Muscle of arm (tissue), 12 donors: ENCODE measurements around the gene TYRO3. TPM values are rescaled to one million over a fixed set of nuclear protein-coding genes. Genes with fewer than 3 reads are reported as not detected.

Experiments
- DNase-seq: peaks from one replicate; pipeline ENCODE4 v3.0.0-alpha.2; 2013
- polyA plus RNA-seq, 12 donors: library from polyadenylated mRNA; unstranded; fragments of 120-200 nt; gene quantifications; one replicate each; pipeline ENCODE4 v1.2.1, GENCODE V29; 2013; ENCODE audit not compliant: insufficient read length in 12 of 12

The TYRO3 gene
- polyA plus RNA-seq, 12 donors: 12.1 to 31.9 (median 20.8) TPM; not detected in 1

DNA sequence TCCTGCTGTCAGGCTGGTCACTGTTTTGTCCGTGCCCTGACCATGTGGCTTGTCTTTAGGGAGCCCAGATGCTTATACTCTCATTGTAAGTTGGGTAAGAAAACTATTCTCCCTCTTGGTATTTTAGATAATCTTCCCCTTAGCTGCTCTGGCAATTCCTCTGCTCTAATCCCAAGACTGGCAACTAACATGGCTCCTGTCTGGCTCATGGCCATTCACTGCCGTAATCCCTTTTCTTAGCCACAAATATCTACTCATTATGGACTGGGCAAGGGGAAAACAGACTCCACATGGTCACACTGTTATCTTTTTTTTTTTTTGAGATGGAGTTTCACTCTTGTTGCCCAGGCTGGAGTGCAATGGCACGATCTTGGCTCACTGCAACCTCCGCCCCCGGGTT is 38.8 kb downstream of the TYRO3 start:
- no peak for DNase-seq

DNA sequence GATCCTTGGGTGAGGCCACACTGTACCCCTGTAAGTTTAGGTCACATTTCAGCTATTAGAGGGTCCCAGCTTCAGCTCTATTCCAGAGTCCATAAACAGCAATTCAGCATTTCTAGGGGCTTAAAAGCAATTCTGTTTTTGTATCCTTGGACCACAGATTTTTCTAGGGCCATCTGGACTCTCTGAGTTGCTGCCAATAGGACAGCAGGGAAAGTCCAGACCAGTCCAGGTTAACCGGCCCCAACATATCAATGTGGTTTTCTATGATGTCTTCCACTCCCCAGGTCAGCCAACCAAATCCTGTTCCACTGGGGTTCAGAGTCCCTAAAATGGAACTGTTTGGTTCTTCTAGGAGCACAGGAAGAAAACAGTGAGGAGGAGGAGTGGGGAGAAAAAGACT is 40.0 kb downstream of the TYRO3 start:
- DNase-seq: no peak

DNA sequence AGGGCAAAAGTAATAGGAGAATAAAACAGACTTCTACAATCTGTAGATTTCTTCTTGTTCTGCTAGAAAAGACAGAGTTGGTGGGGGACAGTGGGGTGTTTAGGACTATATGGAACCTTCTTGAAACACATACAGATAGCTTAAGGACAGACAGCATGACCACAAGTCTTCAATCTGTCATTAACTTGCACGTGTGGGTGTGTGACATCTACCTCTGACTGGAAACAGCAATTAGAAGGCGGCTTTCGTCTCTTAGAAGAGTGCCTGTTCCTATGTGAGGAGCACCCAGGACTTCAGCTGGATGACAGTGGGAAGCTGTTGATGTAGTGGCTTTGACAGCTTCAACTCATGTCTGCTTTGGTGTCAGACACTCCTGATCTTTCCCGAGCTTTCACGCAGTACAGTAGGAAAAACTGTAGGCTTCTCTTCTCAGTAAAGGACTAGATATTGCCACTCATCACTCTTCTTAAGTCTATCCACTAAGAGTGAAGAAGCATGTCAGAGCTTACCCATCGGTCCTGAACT is 44.5 kb downstream of the TYRO3 start:
- no peak for DNase-seq

DNA sequence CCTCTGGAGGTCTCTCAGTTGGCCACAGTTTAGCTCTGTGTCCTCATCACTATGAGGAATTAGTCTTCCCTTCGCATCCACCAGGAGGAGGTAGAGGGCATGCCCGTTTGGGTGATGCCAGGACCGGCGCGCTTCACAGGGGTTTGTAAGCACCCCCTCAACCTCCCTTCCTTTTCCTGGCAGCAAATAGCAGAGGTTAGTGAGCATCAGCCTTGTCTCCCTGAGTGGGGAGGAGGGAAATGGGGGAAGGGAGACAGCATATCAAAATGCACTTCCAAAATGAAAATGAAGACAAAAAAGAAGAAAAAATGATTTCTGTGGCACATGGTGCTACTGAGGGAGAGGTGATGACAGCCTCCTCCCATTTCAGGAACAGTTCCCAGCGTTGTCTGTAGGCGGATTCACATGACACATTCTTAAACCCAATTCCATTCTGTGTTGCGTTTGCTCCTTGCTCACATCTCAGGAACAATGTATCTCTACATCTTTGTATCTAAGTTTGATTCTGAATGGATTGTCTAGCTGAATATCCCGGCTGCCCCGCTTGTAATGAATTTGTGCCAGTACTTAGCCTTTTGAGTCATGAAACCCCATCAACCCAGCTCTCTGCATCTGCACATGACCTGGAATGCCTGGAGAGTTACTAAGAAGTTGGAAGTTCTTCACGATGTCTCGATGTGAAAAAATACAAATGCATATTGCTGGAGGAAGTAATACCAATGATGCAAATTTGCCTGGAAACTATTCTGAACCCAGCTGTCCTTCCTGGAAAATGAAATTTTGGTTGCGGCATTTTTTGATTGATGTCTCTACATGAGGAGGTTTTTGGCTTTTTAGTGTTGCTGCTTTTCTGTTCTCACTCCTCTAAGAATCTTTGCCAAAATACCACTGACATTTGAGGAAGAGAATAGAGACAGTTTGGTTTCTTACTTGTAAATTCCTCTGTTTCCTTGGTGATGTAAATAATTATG is 45.2 kb downstream of the TYRO3 start:
- DNase-seq: peak; percentile 82

DNA sequence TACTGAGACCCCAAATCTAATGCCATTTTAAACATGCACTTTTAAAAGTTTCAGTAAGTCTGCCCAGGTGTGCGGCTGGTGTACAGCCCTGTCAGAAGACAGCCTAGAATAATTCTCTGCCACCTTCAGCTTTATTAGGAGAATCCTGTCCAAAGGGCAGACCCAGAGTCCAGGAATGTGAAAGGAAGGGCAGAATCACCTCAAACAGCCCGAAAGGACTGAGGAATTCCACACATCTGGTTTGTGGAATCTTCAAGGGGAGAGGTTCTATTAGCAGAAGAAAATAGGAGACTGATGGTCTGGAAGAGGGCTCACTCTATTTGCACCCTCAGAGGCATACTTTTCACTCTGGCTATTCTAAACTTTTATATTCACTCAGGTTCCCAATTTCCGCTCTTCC is 46.6 kb downstream of the TYRO3 start:
- DNase-seq: no peak

GRCh38 chr15:41606997-41607396 is 48.0 kb downstream of the TYRO3 start:
- DNase-seq: peak; percentile 57

GRCh38 chr15:41609123-41609522 is 50.1 kb downstream of the TYRO3 start:
- DNase-seq: no peak

- no peak for DNase-seq
Measured at GRCh38 chr15:41610048-41610447, 51.0 kb downstream of the TYRO3 start.

- DNase-seq: no peak
Measured at GRCh38 chr15:41620536-41621199, 61.7 kb downstream of the TYRO3 start.

DNA sequence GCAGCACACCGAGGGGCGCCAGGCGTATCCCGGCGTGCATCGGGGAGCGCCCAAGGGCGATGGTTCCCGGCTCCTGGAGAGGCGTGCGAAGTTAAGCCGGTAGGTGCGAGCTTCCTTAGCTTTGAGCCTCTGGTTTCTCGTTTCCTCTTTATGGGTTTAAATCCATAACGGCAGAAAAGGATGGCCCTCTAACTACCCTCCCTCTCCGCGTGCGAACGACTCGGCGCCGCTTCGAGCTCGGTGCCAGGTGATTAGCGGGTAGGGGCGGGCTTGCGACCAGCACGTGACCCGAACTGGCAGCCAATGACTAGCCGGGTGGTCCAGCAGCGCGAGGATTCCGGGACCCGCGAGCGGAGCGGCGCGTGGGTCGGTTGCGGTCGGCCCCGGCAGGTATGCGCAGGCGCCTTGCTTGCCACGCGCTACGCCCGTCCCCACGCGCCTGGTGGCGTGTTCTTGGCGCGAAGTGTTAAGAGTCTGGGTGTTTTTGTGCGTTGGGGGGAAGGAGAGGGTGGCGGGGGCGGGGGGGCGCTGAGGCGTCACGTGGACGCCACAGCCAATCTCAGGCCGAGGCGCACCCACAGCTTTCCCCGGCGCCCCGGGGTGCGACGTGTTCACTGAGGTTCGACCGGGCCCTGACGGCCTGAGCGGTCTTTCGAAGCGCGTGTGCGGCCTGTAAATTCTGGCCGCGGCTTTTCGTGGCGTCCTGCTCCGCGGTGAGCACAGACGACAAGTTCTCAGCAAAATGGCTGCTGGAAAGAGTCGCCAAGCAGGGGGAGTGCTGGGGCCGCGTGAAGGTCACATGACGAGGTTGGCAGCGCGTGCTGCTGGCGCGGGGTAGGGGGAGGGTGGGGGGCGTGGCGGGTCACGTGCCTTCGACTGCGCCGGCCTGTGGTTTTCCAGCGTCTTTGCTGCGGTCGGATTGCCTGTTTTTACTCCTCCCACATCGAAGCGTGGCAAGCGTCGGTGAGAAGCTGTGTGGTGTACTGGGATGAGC is 62.5 kb downstream of the TYRO3 start:
- DNase-seq: peak; percentile 93

GRCh38 chr15:41622901-41623300 is 63.9 kb downstream of the TYRO3 start:
- DNase-seq: no peak

- no peak for DNase-seq
Measured at GRCh38 chr15:41627203-41627602, 68.2 kb downstream of the TYRO3 start.

GRCh38 chr15:41629463-41629862 is 70.5 kb downstream of the TYRO3 start:
- no peak for DNase-seq

DNA sequence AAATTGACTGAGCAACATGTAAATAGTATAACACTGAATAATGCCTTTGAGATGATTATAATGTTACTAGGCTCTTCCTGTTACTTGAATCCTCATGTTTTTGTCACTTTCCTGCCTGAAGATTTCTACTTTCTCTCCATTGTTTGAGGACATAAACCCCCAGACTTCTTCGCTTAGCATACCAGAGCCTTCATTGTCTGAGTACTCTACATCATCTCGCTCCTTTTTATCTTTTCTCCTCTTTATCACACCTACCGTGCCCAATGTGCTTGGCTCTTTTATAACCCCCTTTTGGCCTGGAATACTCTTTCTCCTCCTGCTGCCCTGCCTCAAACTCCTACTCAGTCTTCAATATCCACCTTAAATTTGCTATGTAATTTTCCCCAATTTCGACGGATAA is 70.9 kb downstream of the TYRO3 start:
- no peak for DNase-seq

DNA sequence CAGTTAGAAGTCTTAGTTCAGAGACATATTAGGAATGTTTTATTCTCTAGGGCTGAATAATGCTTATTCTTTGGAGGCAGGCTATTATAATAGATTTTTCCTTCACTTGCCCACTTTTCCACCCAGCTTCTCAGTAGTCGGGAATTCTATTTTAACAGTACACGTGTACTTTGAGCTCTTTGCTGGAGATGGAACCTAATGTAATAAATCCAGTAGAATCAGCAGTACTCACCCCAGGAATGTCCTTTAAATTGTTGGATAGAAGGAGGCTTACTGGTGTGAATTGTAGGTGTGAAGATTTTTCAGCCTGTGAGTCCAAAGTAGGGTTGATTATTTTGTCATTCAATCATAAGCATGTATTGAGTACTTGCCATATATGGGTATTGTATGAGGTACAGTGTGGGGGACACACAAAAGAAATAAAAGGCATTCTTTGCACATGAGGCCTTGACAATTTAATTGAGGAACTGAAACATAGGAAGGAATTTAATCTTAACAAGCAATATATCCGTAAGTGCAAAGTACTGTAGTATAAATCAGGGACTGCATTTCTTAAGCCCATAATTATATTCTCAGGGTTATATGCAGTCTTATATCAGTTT is 71.7 kb downstream of the TYRO3 start:
- no peak for DNase-seq

DNA sequence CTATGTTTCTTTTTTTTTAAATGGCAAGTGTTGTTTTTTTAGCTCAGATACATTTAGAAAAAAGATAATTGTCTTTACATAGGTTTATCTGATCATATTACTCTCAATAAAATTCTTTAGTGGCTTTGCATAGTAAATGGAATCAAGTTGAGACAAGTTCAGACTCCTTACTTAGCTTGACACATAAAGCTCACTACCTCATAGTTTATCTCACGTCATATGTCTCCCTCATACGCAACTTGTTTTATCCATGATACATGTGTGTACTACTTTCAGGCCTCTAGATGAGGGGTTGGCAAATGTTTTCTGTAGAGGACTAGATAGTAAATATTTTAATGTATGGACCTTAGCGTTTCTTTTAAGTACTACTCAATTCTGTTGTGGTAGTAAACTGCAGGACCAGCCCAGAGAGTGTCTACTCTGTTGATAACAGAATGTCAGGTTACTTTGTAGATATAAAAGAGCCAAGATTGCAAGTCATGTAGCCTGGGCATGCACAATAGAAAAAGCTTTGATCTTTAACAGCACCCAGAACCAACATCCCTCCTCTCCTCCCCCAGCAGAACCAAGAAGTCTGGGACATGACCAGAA is 73.0 kb downstream of the TYRO3 start:
- DNase-seq: no peak
